Measurements from ENCODE around the gene SMAGP. TPM values are rescaled to one million over a fixed set of nuclear protein-coding genes. Genes with fewer than 3 reads are reported as not detected.

SMAGP gene
- total RNA-seq, 4 donors from 2014 or later = 3.0 to 10.5 (median 4.8) TPM

GRCh38 chr12:51217968-51218606, 52.1 kb downstream of the SMAGP start, which contains the start of gene POU6F1:
Gene POU6F1, minus strand, starts transcription at chr12:51218062. Its CDS starts 11,226 bp downstream, at chr12:51206836.
- WGBS, 2 donors = 1 to 2% methylated on average over 11 to 25 of the region's 35 CpGs
- Histone ChIP-seq H3K4me1 (peaks cover 13 to 20% of the 10 kb centered on the region in 2 donors), H3K9me3 (no peaks in the 10 kb centered on the region), H3K4me3 (replicated peaks in 1 of 3) (peak within 1 kb of the TSS; percentile 10 to 79 (median 38)), H3K27me3 (no peaks in the 10 kb centered on the region), H3K36me3 (no peaks in the 10 kb centered on the region), H3K27ac (peak within 1 kb of the TSS; percentile 94 to 99 (median 97))
- peak; percentile 75 to 78 for DNase-seq
- intact Hi-C loops (cut with DNase I) = no loop called here
- peak in 1 of 2 donors; percentile 38 for TF ChIP-seq POLR2A (IDR thresholded peaks at IDR 0.05)
- TF ChIP-seq, protein P1, sequence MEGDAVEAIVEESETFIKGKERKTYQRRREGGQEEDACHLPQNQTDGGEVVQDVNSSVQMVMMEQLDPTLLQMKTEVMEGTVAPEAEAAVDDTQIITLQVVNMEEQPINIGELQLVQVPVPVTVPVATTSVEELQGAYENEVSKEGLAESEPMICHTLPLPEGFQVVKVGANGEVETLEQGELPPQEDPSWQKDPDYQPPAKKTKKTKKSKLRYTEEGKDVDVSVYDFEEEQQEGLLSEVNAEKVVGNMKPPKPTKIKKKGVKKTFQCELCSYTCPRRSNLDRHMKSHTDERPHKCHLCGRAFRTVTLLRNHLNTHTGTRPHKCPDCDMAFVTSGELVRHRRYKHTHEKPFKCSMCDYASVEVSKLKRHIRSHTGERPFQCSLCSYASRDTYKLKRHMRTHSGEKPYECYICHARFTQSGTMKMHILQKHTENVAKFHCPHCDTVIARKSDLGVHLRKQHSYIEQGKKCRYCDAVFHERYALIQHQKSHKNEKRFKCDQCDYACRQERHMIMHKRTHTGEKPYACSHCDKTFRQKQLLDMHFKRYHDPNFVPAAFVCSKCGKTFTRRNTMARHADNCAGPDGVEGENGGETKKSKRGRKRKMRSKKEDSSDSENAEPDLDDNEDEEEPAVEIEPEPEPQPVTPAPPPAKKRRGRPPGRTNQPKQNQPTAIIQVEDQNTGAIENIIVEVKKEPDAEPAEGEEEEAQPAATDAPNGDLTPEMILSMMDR (IDR thresholded peaks at IDR 0.05) = peak; percentile 39 to 74 (median 49)

DNA sequence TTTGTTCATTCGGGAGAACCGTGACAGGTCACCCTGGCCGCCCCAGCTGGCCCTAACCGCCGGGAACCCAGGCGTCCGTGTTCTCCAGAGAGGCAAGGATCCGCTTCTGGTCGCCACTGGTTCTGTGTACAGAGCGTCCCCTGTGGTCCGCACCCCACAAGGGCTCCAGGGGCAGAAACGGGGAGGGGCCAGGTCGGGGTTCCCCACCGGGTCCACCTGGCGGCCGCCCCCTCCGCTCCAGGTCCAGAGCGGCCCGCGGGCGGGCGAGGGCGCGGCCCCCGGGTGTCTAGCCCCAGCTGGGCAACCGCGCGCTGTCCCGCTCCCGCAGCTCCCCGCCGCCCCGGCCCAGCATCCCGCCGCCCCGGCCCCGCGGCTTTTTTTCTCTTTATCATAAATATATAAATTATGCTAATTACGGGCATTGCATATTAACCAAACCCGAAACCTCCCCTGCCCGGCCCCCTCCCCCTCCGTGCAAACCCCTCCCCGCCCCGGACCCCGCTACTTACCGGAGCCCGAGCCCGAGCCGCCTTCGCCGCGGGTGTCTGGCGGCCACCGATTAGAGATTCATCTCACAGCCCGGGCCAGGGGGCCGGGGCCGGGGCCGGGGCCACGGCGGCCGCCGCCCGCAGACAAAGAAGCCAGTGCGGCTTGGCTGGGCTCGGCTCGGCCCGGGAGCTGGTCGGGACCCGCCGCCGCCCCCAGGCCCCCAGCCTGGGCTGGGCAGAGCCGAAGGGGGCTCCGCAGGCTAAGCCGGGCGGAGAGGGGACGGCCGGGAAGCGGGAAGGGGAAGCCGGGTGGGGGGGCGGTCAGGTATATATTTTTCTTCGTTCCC, 52.9 kb downstream of the SMAGP start:
- H3K36me3 ChIP-seq = no peaks in the 10 kb centered on the region
- peak overlapping the region; percentile 94 to 99 (median 97) for H3K27ac ChIP-seq
- 1% methylated on average over 38 to 48 of the region's 81 CpGs for WGBS, 2 donors
- no peaks in the 10 kb centered on the region for H3K9me3 ChIP-seq
- peak; percentile 71 to 77 for DNase-seq
- H3K4me1 ChIP-seq = peaks cover 13 to 20% of the 10 kb centered on the region in 2 donors
- peak in 1 of 2 donors; percentile 51 for TF ChIP-seq POLR2A (IDR thresholded peaks at IDR 0.05)
- TF ChIP-seq, protein P1 (IDR thresholded peaks at IDR 0.05) = peak in 4 of 6 experiments; percentile 14 to 40 (median 32)
- H3K27me3 ChIP-seq = no peaks in the 10 kb centered on the region
- peak overlapping the region; percentile 10 to 79 (median 38) for H3K4me3 ChIP-seq (replicated peaks in 1 of 3)
- intact Hi-C loops (cut with DNase I) = no loop called here

DNA sequence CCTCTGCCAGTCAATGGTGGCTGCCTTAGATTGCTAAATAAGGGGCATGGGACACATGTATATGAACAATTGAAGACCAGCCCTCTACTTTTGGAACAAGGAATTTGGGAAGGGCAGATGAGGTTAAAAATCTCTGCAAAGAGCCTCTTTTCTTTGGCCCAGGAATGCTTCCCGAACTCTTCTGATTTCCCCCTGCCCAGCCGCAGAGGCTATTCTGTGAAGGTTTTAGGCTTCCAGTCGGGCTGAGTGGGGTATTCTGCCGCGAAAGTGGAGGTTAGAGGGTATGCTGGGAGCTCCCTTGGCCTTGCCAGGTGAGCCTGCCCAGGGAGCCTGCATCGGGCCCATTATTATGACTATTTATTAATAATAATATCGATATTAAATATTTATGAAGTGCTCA, 53.6 kb downstream of the SMAGP start:
- Histone ChIP-seq H3K4me1 (peaks cover 13 to 20% of the 10 kb centered on the region in 2 donors), H3K36me3 (no peaks in the 10 kb centered on the region), H3K4me3 (replicated peaks in 1 of 3) (peak overlapping the region in 2 of 3 donors; percentile 38 to 79), H3K27me3 (no peaks in the 10 kb centered on the region), H3K9me3 (no peaks in the 10 kb centered on the region), H3K27ac (peak overlapping the region; percentile 94 to 99 (median 97))
- 18 to 23% methylated on average over 7 of the region's 7 CpGs for WGBS, 2 donors
- intact Hi-C loops (cut with DNase I) = no loop called here
- peak; percentile 12 to 15 for DNase-seq
- no peak for TF ChIP-seq POLR2A (IDR thresholded peaks at IDR 0.05)
- TF ChIP-seq, protein P1 (IDR thresholded peaks at IDR 0.05) = no peak

- H3K9me3 ChIP-seq = no peaks in the 10 kb centered on the region
- no peak for DNase-seq
- intact Hi-C loops (cut with DNase I) = no loop called here
- whole genome bisulfite sequencing, 2 donors = 93 to 95% methylated on average over 5 of the region's 5 CpGs
- no peak overlapping the region for H3K4me3 ChIP-seq (replicated peaks in 1 of 3)
- no peaks in the 10 kb centered on the region for H3K36me3 ChIP-seq
- H3K27ac ChIP-seq = no peak overlapping the region
- TF ChIP-seq POLR2A (IDR thresholded peaks at IDR 0.05) = no peak
- TF ChIP-seq, protein P1 (IDR thresholded peaks at IDR 0.05) = no peak
- H3K27me3 ChIP-seq = no peaks in the 10 kb centered on the region
- peaks cover 13 to 20% of the 10 kb centered on the region in 2 donors for H3K4me1 ChIP-seq
These were observed 55.3 kb downstream of the SMAGP start for GRCh38 chr12:51214895-51215294.

Data from thyroid gland (tissue), 4 donors.